Neural crest cell (in vitro differentiated cells): Measurements from ENCODE around the gene RPS6KA3. TPM values are rescaled to one million over a fixed set of nuclear protein-coding genes. Genes with fewer than 3 reads are reported as not detected.

Source experiments
- DNase-seq: peaks from one replicate; pipeline ENCODE4 v3.0.0; 2021; ENCODE audit warnings: low read depth, mixed read lengths, low spot score
- H3K27ac Mint-ChIP-seq: one replicate; pipeline ENCODE4 v1.8.0; 2021; ENCODE audit warnings: mild to moderate bottlenecking, mixed read lengths; ENCODE audit not compliant: unreplicated experiment
- H3K27me3 Mint-ChIP-seq: 2 replicates; pipeline ENCODE4 v1.8.0; 2021; ENCODE audit warnings: low read depth, mild to moderate bottlenecking, mixed read lengths
- H3K36me3 Mint-ChIP-seq: 2 replicates; pipeline ENCODE4 v1.8.0; 2021; ENCODE audit warnings: low read depth, mild to moderate bottlenecking, mixed read lengths
- H3K4me1 Mint-ChIP-seq: 2 replicates; pipeline ENCODE4 v1.8.0; 2021; ENCODE audit warnings: mixed read lengths
- H3K4me3 Mint-ChIP-seq: one replicate; pipeline ENCODE4 v1.8.0; 2021; ENCODE audit warnings: mild to moderate bottlenecking, mixed read lengths
- H3K9me3 Mint-ChIP-seq: 2 replicates; pipeline ENCODE4 v1.8.0; 2021; ENCODE audit warnings: mixed read lengths
- CTCF ChIP-seq: fragments of 200-600 bp; sonication (generic); conservative IDR thresholded peaks from 2 replicates; pipeline ENCODE4 v1.5.0; 2021; ENCODE audit warnings: antibody characterized with exemption, mild to moderate bottlenecking
- total RNA-seq: library from RNA; stranded (reverse); gene quantifications from 2 replicates; pipeline ENCODE4 v1.2.1, GENCODE V29; 2021

Gene RPS6KA3
- total RNA-seq, 1 donor from 2014 or later = 26.0 TPM

- H3K27ac Mint-ChIP-seq = no peak overlapping the region
- no peaks in the 10 kb centered on the region for H3K4me1 Mint-ChIP-seq
- no peak for TF ChIP-seq CTCF
- H3K36me3 Mint-ChIP-seq = no peaks in the 10 kb centered on the region
- no peaks in the 10 kb centered on the region for H3K9me3 Mint-ChIP-seq
- H3K27me3 Mint-ChIP-seq = no peaks in the 10 kb centered on the region
- H3K4me3 Mint-ChIP-seq = no peak overlapping the region
- no peak for DNase-seq
Observed at GRCh38 chrX:20124964-20125363, 141.7 kb downstream of the RPS6KA3 start.

DNA sequence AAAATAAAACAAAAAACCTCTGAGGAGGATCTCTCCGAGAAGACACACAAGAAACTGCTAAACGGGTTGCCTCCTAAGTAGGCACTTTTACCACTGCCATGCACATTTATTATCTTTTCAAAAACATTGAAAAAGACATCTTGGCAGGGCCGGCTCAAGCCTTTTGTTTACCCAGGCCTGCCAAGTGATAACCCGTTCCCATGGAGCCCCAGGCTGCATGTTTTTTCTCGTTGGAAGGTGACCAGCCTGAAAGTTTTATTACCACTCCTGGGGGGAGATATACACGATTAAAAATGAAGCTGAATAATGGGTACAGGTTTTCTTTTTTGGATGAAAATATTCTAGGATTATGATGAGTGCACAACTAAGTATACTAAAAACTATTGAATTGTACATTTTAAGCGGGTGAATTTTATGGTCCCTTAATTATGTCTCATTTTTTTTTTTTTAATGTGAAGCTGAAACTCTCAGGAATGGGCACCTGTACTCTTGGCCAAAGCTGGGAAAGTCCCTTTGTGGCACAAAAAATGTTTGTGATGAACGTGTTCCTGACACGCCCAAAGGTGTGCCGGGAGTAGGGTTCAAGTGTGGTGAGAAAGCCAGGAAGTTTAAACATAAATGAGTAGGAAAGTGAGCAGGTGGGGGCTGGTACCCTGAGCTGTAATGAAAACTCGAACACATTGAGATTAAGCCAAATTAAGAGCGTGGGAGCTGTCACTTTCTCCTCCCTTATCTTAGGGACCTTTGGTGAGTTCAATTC lies 148.5 kb downstream of the RPS6KA3 start:
- peak overlapping the region; percentile 34 for H3K4me3 Mint-ChIP-seq

DNA sequence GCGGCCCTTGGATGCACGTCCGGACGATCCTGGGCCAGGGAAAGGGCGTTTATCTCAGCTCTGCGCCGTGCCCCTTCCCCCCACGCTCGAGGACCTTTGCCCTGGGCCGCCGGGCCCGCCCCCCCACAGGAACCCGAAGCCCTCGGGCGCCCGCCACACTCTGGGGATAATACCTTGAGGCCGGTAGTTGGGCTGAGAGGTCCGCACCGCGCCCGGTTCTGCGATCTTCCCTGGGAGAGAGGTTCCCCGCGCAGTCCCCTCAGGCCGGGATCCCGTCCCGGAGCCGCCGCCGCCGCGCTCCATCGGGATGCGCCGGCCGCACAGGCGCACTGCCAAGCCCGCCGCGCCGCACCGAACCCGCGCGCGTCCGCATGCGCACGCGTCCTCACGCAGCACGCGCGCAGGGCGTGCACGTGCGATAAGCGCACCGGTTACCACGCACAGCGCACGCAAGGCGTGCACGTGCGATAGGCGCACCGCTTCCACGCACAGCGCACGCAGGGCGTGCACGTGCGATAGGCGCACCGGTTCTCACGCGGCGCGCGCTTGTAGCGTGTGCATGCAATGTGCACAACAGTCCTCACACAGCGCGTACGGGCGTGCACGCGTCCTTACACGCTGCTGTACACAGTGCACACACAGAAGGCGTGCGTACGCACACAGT lies 150.0 kb downstream of the RPS6KA3 start, which contains the start of gene MAP7D2:
TSS of gene MAP7D2 (minus strand) at position 331 of the 664 bp plus-strand sequence. CDS start at position 303, 28 bp downstream.
- Mint-ChIP-seq H3K9me3 (no peaks in the 10 kb centered on the region), H3K27ac (no peak within 1 kb of the TSS), H3K27me3 (peaks cover 30% of the 10 kb centered on the region), H3K36me3 (no peaks in the 10 kb centered on the region), H3K4me3 (peak within 1 kb of the TSS; percentile 75), H3K4me1 (peaks cover 4% of the 10 kb centered on the region)
- TF ChIP-seq CTCF = no peak
- DNase-seq = peak; percentile 12

More for the DNA sequence above, 148.5 kb downstream of the RPS6KA3 start:
- Mint-ChIP-seq H3K9me3 (no peaks in the 10 kb centered on the region), H3K4me1 (peaks cover 4% of the 10 kb centered on the region), H3K27me3 (peaks cover 30% of the 10 kb centered on the region), H3K27ac (no peak overlapping the region), H3K36me3 (no peaks in the 10 kb centered on the region)
- DNase-seq = no peak
- TF ChIP-seq CTCF = no peak

GRCh38 chrX:20116087-20116576 lies 150.6 kb downstream of the RPS6KA3 start:
- Mint-ChIP-seq H3K27ac (no peak overlapping the region), H3K4me1 (peaks cover 4% of the 10 kb centered on the region), H3K4me3 (peak overlapping the region; percentile 75), H3K27me3 (peaks cover 30% of the 10 kb centered on the region), H3K36me3 (no peaks in the 10 kb centered on the region), H3K9me3 (no peaks in the 10 kb centered on the region)
- TF ChIP-seq CTCF = no peak
- DNase-seq = no peak

- H3K27ac Mint-ChIP-seq = no peak overlapping the region
- TF ChIP-seq CTCF = no peak
- H3K4me3 Mint-ChIP-seq = no peak overlapping the region
- no peaks in the 10 kb centered on the region for H3K9me3 Mint-ChIP-seq
- DNase-seq = no peak
- no peaks in the 10 kb centered on the region for H3K36me3 Mint-ChIP-seq
- peaks cover 4% of the 10 kb centered on the region for H3K4me1 Mint-ChIP-seq
- H3K27me3 Mint-ChIP-seq = peaks cover 20% of the 10 kb centered on the region
Observed at GRCh38 chrX:20112022-20112774, 154.5 kb downstream of the RPS6KA3 start.
